Occipital lobe (tissue), 2 donors: Measurements from ENCODE around the gene AKAP1. TPM values are rescaled to one million over a fixed set of nuclear protein-coding genes. Genes with fewer than 3 reads are reported as not detected.

Experiments used
- DNase-seq: peaks from one replicate; lab custom pipeline; 2025; lab: John Stamatoyannopoulos, UW
- total RNA-seq: library from RNA; depleted of rRNA; stranded (reverse); fragments of >200 nt; gene quantifications from one replicate; pipeline ENCODE4 v1.2.3, GENCODE V29; 2014

Gene AKAP1
- total RNA-seq, 1 donor from 2014 or later, result 30.3 TPM

DNA sequence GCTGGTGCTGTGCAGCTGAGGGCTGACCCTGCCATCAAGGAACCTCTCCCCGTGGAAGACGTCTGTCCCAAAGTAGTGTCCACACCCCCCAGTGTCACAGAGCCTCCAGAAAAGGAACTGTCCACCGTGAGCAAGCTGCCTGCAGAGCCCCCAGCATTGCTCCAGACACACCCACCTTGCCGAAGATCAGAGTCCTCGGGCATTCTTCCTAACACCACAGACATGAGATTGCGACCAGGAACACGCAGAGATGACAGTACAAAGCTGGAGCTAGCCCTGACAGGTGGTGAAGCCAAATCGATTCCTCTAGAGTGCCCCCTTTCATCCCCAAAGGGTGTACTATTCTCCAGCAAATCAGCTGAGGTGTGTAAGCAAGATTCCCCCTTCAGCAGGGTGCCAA is 20.5 kb downstream of the AKAP1 start:
- DNase-seq, result no peak

DNA sequence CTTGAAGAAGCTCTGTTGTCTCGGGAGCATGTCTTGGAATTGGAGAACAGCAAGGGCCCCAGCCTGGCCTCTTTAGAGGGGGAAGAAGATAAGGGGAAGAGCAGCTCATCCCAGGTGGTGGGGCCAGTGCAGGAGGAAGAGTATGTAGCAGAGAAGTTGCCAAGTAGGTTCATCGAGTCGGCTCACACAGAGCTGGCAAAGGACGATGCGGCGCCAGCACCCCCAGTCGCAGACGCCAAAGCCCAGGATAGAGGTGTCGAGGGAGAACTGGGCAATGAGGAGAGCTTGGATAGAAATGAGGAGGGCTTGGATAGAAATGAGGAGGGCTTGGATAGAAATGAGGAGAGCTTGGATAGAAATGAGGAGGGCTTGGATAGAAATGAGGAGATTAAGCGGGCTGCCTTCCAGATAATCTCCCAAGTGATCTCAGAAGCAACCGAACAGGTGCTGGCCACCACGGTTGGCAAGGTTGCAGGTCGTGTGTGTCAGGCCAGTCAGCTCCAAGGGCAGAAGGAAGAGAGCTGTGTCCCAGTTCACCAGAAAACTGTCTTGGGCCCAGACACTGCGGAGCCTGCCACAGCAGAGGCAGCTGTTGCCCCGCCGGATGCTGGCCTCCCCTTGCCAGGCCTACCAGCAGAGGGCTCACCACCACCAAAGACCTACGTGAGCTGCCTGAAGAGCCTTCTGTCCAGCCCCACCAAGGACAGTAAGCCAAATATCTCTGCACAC is 21.2 kb downstream of the AKAP1 start:
- no peak for DNase-seq

DNA sequence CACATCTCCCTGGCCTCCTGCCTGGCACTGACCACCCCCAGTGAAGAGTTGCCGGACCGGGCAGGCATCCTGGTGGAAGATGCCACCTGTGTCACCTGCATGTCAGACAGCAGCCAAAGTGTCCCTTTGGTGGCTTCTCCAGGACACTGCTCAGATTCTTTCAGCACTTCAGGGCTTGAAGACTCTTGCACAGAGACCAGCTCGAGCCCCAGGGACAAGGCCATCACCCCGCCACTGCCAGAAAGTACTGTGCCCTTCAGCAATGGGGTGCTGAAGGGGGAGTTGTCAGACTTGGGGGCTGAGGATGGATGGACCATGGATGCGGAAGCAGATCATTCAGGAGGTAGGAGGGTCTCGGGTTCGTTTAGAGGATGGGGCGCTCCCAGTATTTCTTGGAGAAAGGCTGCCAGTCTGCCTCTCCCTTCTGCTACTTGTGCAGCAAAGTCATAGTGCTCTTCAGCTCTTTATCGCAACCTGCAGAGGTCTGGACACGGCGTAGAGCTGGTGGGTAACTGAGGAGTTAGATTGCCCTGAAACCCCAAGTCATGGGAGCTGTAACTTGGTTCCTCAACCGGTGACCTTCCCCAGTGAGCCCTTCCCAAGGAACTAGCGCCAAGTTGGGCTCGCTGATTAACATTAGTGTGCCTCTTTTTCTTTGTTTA is 21.9 kb downstream of the AKAP1 start:
- DNase-seq, result no peak

DNA sequence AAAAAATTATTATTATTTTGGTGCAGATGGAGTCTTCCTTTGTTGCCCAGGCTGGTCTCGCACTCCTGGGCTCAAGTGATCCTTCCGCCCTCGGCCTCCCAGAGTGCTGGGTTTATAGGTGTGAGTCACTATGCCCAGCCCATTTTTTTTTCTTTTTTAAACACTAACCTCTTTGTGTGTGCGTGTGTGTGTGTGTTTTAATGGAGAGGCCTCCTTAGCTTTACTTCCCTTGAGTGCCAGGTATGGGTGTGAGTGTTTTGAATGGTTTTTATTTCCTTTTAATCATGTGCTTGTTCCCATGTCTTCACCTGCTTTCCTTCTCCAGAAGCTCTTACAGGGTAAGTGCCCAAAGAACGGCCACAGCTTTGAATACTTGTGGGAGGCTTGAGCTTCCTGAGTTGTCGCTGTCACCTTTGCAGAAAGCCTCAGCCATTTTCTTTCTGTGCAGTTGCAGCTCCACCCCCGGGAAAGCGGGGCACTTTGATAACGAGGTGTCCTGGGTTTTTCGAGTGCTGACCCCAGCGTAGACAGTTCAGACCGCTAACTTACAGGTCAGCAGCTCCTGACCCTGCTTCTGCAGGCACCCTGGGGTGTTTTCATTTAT is 22.6 kb downstream of the AKAP1 start:
- DNase-seq, result no peak

DNA sequence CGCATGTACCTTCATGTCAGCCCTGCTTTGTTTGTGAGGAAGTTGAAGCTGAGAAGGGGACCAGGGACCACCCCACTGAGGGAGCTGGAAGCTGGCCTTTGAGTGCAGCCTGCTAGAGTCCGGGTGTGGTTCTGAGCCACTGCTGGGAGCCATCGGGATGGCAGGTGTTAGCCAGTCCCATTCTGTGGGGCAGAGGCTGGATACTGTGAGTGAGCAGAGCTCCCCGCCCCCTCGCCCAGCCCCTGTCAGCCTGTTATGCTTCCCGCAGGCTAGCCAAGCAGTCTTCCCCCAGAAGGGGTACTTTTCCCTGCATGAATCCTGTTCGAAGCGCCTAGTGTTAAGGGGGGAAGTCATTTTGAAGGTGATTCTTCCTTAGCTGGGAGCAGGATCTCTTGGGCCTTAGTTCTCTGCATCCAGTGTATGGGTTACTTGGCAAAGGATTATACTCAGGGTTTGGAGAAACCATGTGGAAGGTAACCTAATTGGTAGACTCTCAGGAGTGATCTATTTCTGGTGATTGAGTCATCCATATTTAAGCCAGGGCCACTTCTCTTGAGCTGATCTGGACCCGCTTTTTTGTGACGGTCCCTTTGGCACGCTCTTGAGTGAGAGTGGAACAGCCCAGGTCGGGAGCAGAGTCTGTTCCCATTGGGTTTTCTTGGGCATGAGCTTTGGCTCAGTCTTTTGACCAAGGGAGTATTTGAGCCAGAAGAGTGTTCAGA is 23.8 kb downstream of the AKAP1 start:
- no peak for DNase-seq

DNA sequence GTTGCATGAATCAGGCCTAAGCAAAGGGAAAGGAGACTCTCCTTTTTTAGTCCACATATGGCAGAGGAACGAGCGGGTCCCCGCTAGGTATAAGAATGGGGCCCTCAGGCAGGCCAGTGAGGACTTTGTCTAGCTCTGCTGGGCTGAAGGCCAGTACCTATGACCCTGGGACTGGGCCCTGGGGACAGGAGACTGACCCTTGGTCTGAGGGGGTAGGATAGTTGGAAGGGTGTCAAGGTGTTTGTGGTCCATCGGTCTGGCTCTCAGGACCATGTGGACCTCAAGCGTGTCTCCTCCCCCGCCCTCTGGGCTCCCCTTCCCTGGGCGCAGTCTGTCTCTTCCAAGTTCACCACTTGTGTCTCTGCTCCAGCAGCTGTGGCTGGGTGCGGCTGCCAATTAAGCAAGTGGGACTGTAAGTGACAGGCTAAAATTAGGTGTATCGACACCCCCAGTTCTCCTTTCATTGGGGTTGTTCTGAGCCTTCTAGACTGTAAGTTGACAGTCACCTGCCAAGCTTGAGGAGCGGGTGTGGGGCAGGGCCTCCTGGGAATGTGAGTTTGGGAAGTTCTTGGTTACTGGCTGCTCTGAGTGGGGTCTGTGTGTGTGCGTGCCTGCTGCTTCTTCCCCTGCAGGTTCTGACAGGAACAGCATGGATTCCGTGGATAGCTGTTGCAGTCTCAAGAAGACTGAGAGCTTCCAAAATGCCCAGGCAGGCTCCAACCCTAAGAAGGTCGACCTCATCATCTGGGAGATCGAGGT is 24.5 kb downstream of the AKAP1 start:
- no peak for DNase-seq

DNA sequence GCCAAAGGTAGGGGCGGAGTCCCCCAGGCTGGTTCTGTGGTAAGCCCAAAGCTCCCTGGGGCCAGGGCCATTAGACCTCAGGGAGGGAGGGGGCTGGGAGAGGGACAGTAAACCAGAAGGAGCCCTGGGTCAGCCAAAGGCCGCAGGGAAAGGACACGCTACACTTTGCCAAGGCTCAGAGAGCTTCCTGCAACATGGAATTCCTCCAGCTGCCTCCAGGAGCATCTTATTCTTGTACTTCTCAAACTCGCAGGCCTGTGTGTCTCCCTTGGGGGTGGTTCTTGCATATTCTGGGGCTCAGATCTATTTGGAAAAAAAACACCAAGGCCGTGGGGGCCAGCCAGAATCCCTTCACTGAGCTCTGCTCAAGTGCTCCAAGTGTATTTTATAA is 25.1 kb downstream of the AKAP1 start:
- no peak for DNase-seq

DNA sequence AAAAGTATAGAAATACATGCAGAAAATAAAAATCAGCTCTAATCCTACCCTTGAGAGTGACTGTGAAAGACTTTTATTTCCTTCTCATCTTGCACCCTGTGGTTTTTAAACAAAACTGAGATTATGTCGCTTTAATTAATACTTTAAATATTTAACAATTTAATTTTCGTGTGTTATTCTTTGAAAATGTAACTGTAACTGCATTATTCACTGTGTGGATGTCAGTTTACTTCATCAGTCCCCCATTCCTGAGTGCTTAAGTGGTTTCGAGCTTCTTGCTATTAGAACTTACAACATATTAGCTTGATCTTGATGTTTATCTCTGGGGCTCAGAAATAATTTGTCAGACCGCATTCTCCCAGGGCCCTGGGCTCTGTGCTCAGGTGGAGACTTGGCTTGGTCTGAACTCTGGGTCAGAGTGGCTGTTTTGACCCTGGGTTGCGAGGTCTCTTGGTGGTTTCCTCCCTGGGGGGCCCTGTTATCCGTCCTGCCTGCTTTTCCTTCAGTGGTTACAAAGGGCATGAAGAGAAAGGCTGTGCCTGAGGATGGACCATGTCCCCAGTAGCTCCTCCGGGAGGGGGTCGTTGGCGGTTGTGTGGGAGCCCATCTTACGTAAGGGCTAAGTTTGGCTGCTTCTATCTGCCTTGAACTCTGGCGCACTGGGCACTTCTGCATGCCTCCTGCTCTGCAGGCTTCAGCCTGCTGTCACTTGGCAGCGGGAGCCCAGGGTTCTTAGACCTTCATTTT is 25.7 kb downstream of the AKAP1 start:
- DNase-seq, result no peak

DNA sequence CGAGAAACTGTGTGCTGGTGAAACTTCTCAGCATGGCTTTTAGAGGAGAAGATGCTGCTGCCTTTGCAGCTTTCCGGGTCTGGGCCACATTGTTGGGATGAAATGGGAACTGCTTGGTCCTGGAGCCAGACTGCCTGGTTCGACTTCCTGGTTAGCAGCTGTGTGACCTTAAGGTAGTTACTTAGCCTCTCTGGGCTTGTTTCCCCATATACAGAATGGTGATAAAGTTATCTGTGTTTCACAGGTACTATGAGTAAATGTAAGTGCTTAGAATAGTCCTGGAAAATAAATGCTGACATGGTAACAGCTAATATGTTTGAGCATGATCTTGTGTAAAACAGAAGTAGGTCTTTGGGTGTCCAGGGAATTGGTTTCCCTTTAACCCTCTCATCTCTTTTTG is 26.3 kb downstream of the AKAP1 start:
- no peak for DNase-seq

DNA sequence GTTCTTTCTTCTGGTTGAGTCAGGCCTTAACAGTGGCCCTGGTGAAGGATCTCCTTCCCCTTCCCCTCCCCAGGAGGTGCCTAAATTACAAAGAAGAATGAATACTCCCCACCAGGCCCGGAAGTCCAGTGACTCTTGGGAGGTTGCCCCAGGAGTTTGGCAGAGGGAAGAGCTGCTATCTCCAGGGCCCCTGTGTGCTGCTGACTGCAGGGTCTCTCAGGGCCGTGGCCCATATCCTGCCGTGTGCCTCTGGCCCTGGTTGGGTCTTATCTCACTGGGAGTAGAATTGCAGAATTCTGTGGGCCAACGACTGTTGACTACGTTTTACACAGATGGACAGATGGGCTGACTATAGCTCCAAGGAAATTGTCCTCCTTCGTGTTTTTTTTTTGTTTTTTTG is 28.0 kb downstream of the AKAP1 start:
- no peak for DNase-seq

DNA sequence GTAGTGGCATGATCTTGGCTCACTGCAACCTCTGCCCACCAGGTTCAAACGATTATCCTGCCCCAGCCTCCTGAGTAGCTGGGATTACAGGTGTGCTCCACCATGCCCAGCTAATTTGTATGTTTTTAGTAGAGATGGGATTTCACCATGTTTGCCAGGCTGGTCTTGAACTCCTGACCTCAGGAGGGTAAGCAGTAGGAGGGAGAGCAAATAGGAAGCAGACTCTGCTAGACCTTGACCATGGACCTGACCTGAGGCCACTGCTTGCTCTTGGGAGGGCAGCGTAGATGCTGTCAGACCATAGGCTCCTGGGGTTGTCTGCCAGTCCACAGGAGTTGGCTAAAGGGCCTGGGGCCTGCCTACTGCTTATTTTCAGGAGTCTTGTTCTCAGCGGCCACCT is 28.6 kb downstream of the AKAP1 start:
- DNase-seq, result no peak

DNA sequence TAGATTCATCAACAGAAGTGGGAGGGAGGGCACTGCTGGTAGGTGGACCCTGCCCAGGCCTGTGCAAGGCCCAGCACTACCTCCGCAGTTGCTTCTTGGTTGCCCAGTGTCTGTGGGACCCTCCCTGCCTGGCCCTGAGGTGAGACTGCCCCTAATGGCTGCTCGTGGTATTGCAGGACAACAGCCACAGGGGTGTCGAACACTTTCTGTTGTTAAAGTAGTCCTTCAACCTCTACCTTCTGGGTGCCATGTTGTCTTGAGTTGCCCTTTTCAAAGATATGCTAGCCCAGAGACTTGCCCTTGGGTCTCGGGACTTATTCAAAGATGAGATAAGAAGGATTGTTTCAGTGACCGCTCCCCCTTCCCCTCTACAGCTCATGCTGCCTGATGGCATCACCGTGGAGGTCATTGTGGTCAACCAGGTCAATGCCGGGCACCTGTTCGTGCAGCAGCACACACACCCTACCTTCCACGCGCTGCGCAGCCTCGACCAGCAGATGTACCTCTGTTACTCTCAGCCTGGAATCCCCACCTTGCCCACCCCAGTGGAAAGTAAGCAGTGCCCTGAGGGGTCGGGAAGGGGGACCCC is 29.1 kb downstream of the AKAP1 start:
- no peak for DNase-seq

DNA sequence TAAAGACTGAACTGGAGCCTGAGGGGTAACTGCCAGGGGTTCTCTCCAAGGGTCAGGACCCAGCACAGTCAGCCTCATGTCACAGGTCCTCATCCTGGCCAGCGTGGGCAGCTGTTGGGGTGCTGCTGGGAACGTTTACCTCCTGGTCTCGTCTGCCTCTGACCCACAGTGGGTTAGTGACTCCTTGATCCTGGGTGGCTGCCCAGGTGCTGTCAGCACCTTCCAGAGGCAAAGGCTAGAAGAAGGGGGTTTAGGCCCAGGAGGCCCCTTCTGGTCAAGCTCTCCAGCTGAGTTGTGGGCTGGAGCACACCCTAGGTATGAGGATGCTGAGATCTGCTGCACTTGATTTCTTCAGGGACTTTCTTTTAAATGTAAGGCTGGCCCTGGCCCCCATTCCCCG is 30.3 kb downstream of the AKAP1 start:
- no peak for DNase-seq

DNA sequence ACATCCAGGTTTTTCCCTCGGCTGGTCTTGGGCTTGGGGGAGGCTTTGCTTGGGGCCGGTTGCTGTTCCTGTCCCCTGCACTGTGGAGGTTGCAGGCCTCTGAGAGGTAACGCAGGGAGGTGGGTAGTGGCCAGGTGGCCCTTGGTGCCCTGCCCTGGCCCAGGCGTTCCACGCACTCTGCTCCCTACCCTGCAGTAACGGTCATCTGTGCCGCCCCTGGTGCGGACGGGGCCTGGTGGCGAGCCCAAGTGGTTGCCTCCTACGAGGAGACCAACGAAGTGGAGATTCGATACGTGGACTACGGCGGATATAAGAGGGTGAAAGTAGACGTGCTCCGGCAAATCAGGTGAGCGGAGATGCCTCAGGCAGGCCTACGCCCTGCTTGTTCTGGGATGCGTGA is 30.9 kb downstream of the AKAP1 start:
- no peak for DNase-seq

DNA sequence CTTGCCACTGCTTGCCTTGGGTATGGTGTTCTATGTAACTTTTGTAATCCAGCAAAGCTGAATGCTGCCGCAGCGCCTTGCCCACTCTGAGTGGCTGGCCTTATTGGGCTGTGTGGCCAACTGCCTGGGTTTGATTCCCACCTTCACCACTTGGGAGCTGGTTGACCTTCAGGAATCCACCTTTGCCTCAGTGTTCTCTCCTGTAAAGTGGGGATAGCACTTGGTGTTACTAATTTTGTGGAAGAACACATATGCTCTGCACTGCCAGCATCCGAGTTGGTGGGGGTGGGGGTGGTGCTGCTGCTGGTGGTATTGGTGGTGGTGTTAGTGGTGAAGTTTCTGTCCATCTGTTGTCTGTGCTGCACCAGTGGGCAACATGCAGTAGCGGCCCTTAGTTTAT is 32.8 kb downstream of the AKAP1 start:
- no peak for DNase-seq

DNA sequence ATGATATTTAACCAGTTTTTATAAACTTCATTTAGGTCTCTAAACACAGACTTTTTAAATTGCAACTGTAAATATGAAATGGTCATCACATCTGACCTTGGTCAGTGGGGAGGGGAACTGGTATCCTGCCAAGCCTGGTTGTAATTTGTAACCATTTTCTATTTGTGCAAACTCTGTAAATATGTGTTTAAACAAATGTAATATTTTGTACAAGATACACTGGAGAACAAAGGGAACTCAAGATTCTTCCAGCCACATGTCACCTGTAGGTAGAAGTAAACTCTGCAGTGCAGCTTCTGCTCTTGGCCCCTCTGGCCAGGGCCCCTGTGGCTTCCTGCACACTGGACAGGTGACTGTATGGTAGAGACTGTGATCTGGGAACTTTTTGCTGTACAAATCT is 35.8 kb downstream of the AKAP1 start:
- DNase-seq, result no peak

DNA sequence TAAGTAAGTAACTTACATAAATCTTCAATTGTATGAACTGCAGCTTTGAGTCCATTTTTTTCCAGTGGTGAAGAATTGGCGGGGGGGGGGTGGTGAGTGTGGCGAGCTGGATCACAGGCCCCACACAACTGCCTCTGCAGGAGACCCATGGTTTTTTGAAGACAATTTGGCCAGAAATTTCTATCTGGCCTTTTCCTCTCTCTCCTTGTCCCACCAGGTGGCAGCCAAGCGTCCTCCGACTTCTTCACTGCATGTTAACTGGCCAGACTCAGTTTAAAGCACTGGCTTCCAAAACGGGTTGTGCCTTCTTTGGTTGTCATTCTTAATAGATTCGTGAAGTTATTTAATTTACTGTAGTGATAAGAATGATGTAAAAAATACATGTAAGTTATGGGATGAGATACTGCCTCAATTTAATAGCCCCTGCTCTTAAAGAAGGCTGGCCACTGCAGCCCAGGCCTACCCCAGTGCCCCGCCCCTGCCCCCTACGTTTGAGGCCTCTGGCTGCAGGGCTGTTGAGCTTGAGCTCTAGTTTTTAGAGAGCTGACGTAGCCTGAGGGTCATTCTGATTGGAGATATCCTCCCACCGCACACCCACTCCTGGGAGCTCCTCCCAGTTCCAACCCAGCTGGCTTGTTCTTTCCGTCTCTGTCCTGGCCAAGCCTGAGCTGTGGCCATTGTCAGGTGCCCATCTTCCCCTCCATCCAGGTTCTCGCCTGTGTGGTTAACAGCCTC is 36.4 kb downstream of the AKAP1 start:
- no peak for DNase-seq

DNA sequence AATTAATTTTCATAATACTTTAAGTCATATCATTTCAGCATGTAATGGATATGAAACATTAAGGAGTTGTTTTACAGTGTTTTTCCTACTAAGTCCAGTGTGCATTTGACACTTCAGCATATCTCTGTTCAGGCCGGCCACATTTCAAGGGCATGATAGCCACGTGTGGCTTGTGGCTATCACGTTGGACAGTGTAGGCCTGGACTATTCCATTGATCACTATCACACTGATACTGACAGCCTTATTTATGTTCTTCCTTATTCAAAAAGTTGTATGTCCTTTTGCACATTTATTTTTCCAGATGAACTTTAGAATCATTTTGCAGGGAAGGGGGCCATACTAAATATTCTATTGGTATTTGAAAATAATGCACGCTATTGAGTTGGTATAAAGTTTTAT is 39.0 kb downstream of the AKAP1 start:
- no peak for DNase-seq

DNA sequence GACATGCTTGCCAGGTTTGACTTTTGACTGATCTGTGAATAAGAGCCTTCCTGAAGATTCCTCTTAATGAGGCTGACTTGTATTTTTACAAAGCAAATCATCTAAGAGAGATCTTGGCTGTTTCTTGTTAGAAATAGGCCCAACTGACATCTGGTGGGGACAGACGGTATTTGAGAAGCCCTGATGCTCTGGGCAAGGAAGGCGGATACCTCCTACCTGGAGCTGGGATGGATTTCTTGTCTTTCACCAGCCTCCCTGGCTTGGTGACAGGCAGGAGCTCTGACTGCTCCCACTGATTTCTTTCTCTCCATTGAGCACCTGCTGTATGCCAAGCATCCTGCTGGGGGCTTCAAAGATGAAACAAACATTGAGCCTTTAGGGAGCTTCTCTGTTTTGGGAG is 40.4 kb downstream of the AKAP1 start:
- no peak for DNase-seq

DNA sequence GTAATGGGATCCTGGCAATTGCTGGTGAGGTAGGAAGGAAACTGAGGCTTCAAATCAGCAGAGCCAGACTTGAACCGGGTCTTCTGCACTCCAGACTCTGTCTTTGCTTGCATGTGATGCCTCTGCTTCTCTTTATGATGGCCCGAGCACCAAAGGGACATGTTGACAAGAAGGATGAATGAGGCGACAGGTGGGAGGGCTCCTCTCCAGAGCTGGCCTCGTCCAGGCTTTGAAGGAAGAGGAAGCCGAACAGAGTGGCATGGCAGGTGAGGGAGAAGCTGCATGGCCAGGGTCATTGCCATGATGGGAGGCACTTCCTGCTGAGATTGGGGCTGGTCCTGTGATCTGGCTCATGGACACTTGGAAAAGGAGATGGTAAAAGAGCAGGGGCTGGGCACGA is 40.8 kb downstream of the AKAP1 start:
- DNase-seq, result no peak
